Germinal center (tissue), 1 donor: ENCODE results near the gene KRT9.
"Not testable (repeated sequence)": the region's sequence is repeated elsewhere in the genome, so short reads cannot be mapped to it uniquely, and the experiment has no call there.

Source experiments
- DNase-seq: peaks from one replicate; pipeline ENCODE4 v3.0.0; 2012; ENCODE audit warnings: mixed read lengths, low spot score

The KRT9 gene

DNA sequence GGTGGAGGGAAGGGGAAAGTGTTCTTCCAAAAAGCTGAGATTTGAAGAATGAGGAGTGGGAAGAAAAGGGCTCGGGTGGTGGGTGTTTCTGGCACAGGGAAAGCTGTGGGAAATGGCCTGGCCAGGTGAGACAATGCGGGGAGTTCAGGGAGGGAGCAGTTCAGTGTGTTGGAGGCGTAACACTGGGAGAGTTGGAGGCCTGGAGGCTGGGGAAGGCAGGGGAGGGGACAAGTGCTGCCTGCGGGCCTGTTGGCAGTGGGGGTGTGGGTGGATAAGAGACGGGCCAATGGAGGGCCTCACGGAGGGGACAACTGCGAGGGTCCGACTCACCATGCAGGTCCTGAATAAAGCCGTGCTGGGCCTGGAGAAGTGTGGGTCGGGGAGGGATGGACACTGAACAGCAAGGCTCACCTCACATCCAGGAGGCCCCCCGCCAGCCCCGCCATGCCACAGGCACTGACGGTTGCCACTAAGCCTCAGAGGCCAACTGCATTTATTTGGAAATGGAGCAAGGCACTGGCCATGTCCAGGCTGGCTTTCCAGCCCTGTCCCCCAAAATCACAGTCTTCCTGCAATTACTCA is 25.9 kb downstream of the KRT9 start:
- DNase-seq: no peak

DNA sequence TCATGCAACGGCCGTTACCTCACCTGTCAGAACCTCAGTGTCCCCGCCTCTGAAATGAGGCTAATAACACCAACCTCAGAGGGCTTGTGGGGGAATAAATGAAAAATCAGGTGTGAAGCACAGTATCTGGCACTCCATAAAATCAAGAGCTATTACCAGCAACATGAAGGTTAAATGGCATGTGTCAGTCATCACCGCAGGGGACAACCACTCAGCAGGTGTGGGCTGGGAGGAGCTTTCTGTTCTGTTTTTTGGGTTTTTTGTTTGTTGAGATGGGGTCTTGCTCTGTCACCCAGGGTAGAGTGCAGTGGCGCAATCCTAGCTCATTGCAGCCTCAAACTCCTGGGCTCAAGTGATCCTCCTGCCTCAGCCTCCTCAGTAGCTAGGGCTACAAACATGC is 26.9 kb downstream of the KRT9 start:
- DNase-seq: no peak

DNA sequence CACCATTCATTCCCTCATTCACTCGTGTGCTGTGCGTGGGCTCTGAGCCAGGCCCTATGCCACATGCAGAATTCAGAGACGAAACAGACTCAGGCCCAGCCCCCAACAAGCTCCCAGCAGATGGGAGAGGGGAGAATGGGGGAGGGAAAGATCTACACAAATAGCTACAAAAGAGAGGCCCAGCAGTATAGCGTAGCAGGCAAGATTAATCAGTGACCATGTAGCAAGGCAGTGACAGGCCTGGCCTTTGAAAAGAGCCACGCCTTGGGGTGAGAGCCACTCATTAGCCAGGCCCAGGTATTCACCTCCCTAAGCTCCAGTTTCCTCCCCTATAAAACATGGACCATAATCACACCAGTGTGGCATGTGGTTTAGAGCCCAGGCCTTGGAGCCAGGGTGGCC is 27.4 kb downstream of the KRT9 start:
- DNase-seq: no peak

DNA sequence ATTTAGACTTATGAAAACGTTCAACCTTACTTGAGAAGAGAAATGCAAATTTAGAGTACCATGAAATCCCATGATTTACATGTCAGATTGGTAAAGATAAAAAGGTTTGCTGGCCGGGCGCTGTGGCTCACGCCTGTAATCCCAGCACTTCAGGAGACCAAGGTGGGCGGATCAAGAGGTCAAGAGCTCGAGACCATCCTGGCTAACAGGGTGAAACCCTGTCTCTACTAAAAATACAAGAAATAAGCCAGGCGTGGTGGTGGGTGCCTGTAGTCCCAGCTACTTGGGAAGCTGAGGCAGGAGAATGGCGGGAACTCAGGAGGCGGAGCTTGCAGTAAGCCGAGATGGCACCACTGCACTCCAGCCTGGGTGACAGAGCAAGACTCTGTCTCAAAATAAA is 29.1 kb downstream of the KRT9 start:
- not testable (repeated sequence) for DNase-seq

DNA sequence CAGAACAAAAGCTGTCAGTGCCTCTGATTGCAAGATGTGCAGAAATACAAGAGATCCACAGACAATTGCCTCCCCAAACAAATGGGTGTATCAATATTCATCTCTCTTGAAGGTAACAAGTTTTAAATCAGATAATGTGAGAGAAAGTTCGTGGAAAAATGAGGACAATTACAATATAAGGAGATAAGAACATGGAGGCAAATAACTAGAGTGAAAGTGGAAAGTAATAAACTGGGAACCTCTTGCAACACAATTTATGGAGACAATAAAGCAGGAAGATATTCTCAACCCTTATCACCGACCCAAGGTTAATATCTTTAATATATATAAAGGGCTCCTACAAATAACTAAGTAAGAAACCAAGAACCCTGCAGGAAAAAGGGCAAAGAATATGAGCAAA is 29.5 kb downstream of the KRT9 start:
- no peak for DNase-seq

DNA sequence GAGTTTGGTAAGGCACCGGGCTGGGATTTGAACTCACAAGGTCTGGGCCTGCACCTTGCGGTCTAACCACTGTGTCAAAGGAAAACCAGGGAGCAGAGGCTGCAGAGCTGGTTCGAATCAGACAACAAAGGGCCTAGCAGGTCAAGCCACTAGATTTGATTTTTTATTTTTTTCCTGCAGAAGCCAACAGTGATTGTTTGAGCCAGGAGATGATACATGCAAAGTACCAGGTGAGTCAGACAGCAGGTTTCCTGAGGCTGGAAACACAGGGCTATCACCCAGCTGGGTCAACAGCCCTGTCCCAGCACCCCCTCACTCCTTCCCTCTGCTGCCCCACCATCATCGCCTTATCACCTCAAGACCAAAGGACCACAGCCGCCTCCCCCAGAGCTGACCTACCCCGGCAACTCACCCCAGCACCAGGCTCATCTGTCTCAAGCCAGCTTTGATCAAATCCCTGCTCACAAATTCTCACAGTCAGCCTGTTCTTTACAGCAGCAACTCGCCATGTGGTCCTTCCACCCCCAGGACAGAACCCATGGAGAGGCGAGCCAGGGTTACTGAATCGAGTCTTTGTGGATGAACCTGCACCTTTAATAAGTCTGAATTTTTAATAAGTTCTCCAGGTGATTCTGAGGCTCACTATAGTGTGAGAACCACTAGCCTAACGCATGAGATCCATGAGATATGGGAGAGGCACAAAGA is 30.8 kb downstream of the KRT9 start:
- DNase-seq: no peak

DNA sequence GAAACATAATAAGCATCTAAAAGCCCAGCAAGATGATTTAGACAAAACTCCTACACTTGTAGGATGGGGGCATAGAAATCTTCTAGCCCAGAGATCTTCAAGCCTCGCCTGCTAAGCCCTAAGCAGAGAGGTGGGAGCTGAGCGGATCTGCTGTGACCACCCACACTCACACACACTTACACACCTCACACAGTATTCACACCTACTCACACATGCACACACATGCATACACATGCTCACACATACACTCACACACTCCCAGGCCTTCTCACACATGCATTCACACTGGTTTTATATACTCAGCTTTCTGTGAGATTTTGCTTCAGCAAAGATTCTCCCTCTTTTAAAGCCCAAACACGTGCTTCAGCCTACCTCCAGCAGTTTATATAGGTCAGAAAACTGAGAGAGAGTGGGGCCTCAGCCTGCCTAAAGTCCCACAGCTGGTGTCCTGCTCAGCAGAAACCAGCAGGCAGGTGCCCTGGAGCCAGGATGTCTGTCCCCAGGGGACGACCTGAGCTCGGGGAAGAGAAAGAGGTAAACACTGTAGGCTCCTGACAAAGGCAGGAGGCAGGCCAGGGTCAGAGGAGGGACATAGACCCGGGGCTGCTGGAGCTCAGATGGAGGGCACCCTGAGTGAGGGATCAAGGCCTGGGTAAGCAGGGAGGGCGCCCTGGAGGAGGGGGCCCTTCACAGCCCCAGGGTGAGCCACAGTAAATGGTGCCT is 31.7 kb downstream of the KRT9 start:
- no peak for DNase-seq

DNA sequence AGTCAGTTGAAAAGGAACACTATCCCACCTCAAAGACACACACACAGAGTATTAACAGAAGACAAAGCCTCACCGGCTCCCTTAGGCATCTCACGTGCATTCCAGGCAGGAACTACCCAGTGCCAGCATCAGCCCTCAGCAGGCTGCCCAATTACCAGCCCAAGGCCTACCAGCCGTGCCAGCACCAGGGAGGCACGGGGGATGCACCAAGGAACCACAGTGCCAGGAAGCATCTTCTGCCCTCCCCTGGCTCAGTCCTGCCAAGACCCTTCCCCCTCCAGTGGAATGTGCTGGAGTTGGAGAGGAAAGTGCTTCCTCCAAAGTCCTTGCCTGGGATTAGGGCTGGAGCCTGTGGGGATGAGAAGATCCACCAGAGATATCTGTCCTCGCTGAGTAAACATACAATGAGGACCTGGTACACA is 32.8 kb downstream of the KRT9 start:
- DNase-seq: no peak

DNA sequence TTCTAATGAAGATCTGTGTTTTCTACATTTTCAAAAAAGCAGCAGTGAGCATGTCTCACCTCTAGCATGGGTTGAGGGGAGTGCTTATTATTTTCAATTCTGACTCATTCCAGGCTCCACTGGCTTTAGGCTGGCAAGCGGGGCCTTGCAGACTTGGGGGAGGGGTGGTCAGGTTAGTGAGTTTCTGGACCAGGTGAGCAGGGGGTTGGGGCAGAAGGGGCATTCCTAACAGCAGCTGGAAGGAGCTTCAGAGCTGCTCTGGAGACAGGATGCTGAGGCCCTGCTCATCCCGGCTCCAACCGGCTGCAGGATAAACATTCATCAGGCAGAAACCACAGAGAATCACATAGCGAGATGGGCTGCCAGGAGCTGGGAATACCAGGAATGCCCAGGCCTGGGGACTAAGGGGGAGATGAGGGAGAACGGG is 33.3 kb downstream of the KRT9 start:
- DNase-seq: no peak

DNA sequence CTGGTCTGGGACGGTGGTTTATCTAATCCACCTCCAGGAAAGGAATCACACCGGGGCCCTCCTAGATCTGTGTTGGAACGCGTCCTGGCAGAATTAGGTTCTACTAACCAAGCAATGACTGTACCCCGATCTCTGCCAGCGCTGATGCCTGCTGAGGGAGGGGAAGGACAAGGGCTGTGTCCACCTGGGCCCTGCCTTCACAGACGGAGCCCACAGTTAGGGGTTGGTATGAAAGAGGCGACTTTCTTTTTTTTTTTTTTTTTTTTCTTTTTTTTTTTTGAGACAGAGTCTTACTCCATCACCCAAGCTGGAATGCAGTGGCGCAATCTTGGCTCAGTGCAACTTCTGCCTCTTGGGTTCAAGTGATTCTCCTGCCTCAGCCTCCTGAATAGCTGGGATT is 33.9 kb downstream of the KRT9 start:
- no peak for DNase-seq

DNA sequence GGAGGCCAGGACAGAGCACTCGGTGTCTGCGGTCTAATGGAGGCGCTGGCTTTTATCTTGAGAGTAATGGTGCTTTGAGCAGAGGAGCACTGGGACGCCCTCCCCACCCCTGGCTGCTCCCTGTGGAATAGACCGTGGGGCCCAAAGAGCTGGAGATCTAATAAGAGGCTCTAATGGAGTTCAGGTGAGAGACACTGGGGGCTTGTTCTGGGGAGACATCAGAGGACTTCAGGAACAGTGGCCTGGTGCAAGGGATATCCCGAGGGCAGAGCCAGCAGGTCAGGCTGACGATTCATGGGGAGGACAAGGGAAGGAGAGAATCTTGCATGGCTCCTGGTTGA is 34.3 kb downstream of the KRT9 start:
- no peak for DNase-seq

DNA sequence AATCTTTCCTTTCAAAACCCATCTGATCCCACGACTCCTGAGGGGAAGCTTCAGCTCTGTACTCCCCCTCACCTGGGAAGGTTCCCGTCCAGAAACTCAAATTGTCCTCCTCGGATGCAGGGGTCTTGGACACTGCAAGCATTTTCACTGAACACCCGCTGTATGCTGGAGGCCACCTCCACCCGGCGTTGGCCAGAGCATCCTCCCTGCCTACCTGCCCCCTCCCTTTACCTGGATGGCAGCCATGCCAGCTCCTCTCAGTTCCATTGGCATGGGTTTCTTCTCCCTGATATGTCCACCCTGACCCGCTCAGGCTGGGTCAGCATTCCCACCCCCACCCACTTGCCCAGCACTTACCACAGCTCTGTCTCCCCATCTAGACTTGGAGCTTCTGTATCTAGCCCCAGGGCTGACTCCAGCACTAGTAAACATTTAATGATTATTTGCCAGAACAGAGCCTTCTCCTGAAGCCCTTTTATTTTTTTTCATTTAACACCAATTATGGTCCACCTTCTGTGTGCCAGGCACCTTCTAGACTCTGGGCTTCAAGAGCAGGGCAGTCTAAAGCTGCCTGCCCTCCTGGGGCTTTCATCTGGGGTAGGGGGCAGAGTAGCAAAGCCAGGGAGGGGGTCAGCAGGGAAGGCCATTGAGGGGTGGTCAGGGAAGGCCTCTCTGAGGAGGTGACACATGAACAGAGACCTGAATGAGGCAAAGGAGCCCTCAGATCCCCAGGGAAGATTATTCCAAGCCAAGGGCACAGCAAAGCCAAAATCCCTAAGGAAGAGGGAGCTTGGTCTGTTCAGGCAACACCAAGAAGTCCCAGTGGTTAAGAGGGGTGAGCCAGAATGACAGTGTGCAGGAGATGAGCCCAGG is 34.9 kb downstream of the KRT9 start:
- DNase-seq: no peak

DNA sequence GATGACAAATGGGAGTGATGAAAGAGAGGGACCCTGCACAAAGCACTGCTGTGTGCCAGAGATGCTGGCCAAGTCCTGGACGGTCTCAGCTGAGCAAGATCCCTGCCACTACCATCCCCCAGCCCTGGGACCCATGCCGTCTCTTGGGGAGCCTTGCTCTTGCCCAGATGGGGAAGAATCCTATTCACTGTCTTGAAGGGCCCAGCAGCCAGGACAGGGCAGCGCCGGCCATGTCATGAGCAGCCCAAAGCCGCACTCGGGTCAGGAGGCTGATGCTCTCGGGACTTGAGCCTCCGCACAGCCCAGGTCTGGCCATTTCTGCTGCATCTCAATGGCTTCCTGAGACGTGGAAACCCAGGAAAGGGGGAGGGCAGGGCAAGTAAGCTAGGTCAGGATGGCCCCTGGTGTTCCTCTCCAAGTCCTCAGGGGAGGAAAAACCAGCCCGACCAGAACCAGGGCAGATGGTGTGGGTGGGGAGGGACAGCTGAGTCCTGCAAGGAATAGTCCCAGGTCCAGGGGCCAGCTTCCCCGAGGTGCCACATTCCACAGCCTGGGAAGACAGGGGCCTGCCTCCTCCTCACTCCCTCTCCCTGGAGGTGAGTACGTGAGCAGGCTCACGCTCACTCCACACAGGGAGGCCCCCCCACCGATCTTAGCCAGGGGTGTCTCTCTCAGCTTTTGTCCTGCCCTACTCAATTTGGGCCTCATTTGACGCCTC is 35.9 kb downstream of the KRT9 start:
- DNase-seq: no peak

DNA sequence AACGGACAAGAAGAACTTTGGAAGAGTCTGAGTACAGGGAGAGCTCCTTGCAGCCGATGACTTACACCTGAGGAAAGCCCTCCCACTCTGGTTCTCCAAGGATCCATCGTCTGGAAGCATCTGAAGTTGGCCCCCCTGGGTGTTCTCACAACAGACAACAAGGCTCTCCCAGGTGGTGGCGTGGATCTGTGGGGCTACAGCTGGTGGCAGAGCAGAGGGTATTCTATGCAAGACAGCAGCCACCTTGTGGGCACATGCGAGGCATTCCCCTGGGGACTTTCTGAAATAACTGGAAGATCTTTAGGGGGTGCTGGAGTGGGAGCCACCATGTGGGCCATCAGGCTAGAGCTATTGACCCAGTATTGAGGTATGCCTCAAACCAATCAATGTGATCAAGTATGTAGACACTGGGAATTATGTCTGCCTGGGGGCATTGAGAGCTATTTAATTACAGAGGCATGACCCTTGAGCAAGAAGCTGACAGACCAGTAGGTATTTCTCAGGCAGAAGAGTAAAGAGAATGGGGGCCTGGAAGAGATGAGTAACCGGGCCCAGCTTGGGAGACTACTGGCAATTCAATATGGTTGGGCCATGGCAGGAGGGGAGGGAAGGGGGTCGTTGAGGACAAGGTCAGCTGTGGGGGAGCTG is 36.8 kb downstream of the KRT9 start:
- DNase-seq: no peak

DNA sequence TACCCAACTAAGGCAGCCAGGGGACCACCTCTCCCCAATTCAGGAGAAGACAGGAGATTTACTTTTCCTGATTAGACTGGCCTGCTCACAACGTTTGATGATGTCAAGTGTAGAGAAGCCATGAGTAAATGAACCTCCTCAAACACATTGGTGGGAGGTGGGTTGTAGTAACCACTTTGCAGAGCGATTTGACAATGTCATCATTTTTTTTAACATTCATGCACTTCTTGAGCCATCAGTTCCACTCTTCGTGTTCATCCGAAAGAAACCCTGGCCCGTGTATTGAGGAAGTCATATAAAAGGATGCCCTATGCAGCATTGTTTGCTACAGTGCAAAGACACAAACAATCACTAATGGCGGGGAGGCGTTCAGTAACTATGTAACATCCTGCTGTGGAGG is 38.2 kb downstream of the KRT9 start:
- DNase-seq: no peak

DNA sequence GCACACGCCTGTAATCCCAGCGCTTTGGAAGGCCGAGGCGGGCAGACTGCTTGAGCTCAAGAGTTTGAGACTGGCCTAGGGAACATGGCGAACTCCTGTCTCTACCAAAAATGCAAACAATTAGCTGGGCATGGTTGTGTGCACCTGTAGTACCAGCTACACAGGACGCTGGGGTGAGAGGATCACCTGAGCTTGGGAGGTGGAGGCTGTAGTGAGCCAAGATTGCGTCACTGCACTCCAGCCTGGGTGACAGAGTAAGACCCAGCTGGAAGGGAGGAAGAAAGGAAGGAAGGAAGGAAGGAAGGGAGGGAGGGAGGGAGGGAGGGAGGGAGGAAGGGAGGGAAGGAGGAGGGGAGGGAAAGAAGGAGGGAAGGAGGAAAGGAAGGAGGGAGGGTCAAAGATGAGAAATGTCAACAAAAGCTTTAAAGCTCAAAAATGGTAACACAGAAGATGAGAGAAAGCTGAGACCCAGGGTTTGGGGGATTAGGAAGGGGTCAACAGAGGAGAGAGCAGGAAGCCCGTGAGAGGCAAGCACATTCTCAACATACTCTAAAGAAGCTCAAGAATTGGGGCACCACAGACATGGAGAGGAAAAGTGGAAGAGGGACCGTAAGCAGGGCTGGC is 38.8 kb downstream of the KRT9 start:
- DNase-seq: no peak

DNA sequence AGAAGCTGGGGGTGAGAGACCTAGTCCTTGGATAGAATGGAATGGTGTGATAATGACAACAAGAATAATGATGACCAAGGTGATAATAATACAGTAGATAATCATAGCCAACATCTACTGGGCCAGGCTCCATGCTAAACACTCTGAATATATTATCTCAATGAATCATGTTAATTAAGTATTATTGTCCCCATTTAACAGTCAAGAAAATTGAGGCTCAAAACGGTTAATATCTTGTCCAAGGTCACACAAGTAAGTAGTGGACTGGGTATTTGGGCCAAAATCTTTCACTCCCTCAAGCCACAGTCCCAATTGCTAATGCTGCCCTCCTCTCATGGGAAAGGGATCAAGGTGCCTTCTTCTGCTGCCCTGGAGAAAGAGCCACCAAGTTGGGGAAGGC is 39.9 kb downstream of the KRT9 start:
- DNase-seq: no peak

DNA sequence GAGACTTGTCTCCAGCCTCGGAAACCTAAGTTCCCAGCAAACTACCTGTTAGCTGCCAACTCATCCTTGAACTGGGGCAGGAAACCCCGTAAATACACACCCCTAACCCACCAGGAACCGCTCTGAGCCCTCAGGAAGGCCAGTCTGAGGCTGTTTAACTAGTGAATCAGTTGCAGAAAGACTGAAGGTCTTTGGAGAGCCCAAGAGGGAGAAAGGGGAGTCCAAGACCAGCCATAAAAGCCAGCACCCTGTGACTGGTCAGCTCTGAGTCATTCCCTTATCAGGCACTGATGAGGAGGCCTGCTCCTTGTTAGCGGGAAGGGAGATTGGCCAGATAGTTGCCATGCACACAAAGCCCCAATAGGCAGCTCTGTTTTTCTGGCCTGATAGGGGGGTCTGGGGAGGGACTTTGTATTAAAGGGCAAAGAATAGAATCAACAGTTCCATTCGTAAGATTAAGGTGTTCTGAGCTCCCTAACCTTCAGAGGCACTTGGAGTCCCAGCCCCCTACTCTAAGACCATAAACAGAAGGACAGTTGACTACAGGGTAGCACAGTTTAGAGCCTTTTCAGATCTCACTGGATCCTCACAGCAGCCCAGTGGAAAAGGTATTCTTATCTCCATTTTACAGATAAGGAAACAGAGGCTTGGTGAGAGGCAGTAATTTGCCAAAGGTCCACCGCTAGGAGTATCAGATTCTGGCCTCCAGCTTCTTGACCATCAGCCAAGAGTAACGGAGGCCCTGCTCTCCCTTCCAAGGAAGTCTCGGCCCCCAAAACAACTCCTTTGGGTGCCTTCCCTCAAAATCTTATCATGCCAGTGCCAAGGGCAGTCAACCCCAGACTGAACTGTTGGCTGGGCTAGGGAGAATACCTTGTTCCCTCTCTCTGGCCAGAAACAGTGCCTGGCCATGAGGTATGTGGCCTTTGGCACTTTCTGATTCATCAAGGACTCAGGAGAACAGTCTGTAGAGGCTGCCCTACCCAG is 41.5 kb downstream of the KRT9 start:
- DNase-seq: no peak

DNA sequence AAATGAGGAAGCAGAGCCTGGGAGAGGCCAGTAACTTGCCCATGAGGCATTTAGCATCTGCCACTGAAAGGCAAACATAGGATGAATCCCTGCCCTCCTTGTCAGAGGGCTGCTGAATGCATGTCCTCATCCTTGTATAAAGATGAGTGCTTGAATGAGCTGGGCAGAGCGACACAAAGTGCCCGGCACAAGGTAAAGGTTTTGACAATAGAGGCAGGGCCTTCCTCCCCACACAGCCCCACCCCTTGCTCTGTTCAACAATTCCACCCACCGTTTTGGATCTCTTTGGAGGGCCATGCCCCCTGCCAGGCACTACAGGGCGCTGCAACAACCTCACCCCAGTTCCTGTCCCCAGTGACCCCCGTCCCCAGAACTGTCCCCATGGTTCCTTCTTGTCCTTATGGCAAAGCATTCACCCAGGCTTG is 42.4 kb downstream of the KRT9 start:
- DNase-seq: no peak

DNA sequence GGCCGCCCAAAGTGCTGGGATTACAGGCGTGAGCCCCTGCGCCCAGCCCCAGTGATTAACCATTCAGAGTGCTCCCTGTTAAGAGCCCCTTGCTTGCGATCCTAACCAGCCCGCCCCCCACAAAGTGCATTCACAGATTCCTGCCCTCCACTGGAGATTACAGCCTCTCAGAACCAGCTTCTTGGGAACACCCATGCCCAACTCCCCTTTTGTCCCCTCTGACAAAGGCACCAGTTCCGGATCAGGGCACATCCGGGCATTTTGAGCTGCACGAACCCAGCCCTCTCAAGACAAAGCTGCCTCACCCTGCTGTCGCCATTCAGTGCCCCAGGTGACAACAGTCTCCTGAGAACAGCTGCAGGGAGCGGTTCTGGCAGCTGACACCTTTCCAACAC is 42.9 kb downstream of the KRT9 start:
- DNase-seq: no peak
